ENCODE results near the gene TUBGCP3.

Gene TUBGCP3

GRCh38 chr13:112452380-112453206 lies 135.4 kb downstream of the TUBGCP3 start:
- Mint-ChIP-seq H3K27ac (no peak overlapping the region), H3K4me3 (no peak overlapping the region), H3K9me3 (peaks cover 2% of the 10 kb centered on the region), H3K36me3 (no peaks in the 10 kb centered on the region), H3K4me1 (no peaks in the 10 kb centered on the region)
- ATAC-seq (no peak), DNase-seq (ENCODE audit: low spot score in 2 of 2) (peak in 1 of 2 donors; percentile 35)

- no peak for ATAC-seq
- Mint-ChIP-seq H3K9me3 (peaks cover 2% of the 10 kb centered on the region), H3K27ac (no peak overlapping the region), H3K36me3 (no peaks in the 10 kb centered on the region), H3K4me1 (peaks cover 5% of the 10 kb centered on the region), H3K4me3 (no peak overlapping the region)
- DNase-seq (ENCODE audit: low spot score in 2 of 2), result peak in 1 of 2 donors; percentile 8
Observed at GRCh38 chr13:112451512-112452379, 136.2 kb downstream of the TUBGCP3 start.

GRCh38 chr13:112450904-112451240 lies 137.1 kb downstream of the TUBGCP3 start:
- DNase-seq (ENCODE audit: low spot score in 2 of 2), result no peak
- Mint-ChIP-seq H3K36me3 (no peaks in the 10 kb centered on the region), H3K4me1 (peaks cover 5% of the 10 kb centered on the region)

GRCh38 chr13:112450118-112450903 lies 137.6 kb downstream of the TUBGCP3 start:
- DNase-seq (ENCODE audit: low spot score in 2 of 2) (peak in 1 of 2 donors; percentile 8), ATAC-seq (no peak)
- Mint-ChIP-seq H3K4me3 (no peak overlapping the region), H3K36me3 (no peaks in the 10 kb centered on the region), H3K9me3 (no peaks in the 10 kb centered on the region), H3K4me1 (peaks cover 5% of the 10 kb centered on the region), H3K27ac (no peak overlapping the region)

More at GRCh38 chr13:112450904-112451240, 137.1 kb downstream of the TUBGCP3 start:
- Mint-ChIP-seq H3K9me3 (no peaks in the 10 kb centered on the region), H3K27ac (no peak overlapping the region), H3K4me3 (no peak overlapping the region)
- ATAC-seq, result no peak

- no peak overlapping the region for H3K4me3 Mint-ChIP-seq
- no peak for DNase-seq (ENCODE audit: low spot score in 2 of 2)
- H3K4me1 Mint-ChIP-seq, result peaks cover 5% of the 10 kb centered on the region
- no peaks in the 10 kb centered on the region for H3K9me3 Mint-ChIP-seq
- H3K36me3 Mint-ChIP-seq, result no peaks in the 10 kb centered on the region
- H3K27ac Mint-ChIP-seq, result no peak overlapping the region
- ATAC-seq, result no peak
Observed at GRCh38 chr13:112449545-112449930, 138.4 kb downstream of the TUBGCP3 start.

- Mint-ChIP-seq H3K27ac (no peak overlapping the region), H3K9me3 (no peaks in the 10 kb centered on the region), H3K4me3 (no peak overlapping the region), H3K36me3 (no peaks in the 10 kb centered on the region), H3K4me1 (peaks cover 5% of the 10 kb centered on the region)
- ATAC-seq (no peak), DNase-seq (ENCODE audit: low spot score in 2 of 2) (peak in 1 of 2 donors; percentile 29)
Observed at GRCh38 chr13:112448621-112449544, 139.1 kb downstream of the TUBGCP3 start.

- H3K4me1 Mint-ChIP-seq, result peaks cover 14% of the 10 kb centered on the region
- no peaks in the 10 kb centered on the region for H3K36me3 Mint-ChIP-seq
- ATAC-seq (no peak), DNase-seq (ENCODE audit: low spot score in 2 of 2) (peak in 1 of 2 donors; percentile 22)
- no peak overlapping the region for H3K4me3 Mint-ChIP-seq
- no peak overlapping the region for H3K27ac Mint-ChIP-seq
- H3K9me3 Mint-ChIP-seq, result no peaks in the 10 kb centered on the region
Observed at GRCh38 chr13:112447761-112448603, 140.0 kb downstream of the TUBGCP3 start.

GRCh38 chr13:112447306-112447705 lies 140.6 kb downstream of the TUBGCP3 start:
- H3K4me3 Mint-ChIP-seq, result no peak overlapping the region
- no peaks in the 10 kb centered on the region for H3K36me3 Mint-ChIP-seq
- no peak overlapping the region for H3K27ac Mint-ChIP-seq
- H3K4me1 Mint-ChIP-seq, result peaks cover 14% of the 10 kb centered on the region
- DNase-seq (ENCODE audit: low spot score in 2 of 2) (peak in 1 of 2 donors; percentile 26), ATAC-seq (no peak)
- no peaks in the 10 kb centered on the region for H3K9me3 Mint-ChIP-seq

- ATAC-seq (no peak), DNase-seq (ENCODE audit: low spot score in 2 of 2) (peak in 1 of 2 donors; percentile 23)
- peaks cover 14% of the 10 kb centered on the region for H3K4me1 Mint-ChIP-seq
- H3K9me3 Mint-ChIP-seq, result no peaks in the 10 kb centered on the region
- H3K4me3 Mint-ChIP-seq, result no peak overlapping the region
- no peaks in the 10 kb centered on the region for H3K36me3 Mint-ChIP-seq
- no peak overlapping the region for H3K27ac Mint-ChIP-seq
Observed at GRCh38 chr13:112446867-112447266, 141.1 kb downstream of the TUBGCP3 start.

GRCh38 chr13:112446347-112446861 lies 141.5 kb downstream of the TUBGCP3 start:
- Mint-ChIP-seq H3K9me3 (no peaks in the 10 kb centered on the region), H3K4me3 (no peak overlapping the region), H3K27ac (no peak overlapping the region), H3K36me3 (no peaks in the 10 kb centered on the region), H3K4me1 (peaks cover 14% of the 10 kb centered on the region)
- DNase-seq (ENCODE audit: low spot score in 2 of 2) (peak in 1 of 2 donors; percentile 26), ATAC-seq (no peak)

GRCh38 chr13:112445411-112446271 lies 142.3 kb downstream of the TUBGCP3 start:
- no peak overlapping the region for H3K4me3 Mint-ChIP-seq
- DNase-seq (ENCODE audit: low spot score in 2 of 2), result peak in 1 of 2 donors; percentile 44
- no peak overlapping the region for H3K27ac Mint-ChIP-seq
- peaks cover 14% of the 10 kb centered on the region for H3K4me1 Mint-ChIP-seq
- no peaks in the 10 kb centered on the region for H3K9me3 Mint-ChIP-seq
- no peak for ATAC-seq
- no peaks in the 10 kb centered on the region for H3K36me3 Mint-ChIP-seq

GRCh38 chr13:112444416-112445399 lies 143.2 kb downstream of the TUBGCP3 start:
- H3K36me3 Mint-ChIP-seq, result no peaks in the 10 kb centered on the region
- H3K27ac Mint-ChIP-seq, result no peak overlapping the region
- H3K4me3 Mint-ChIP-seq, result no peak overlapping the region
- ATAC-seq, result no peak
- no peaks in the 10 kb centered on the region for H3K9me3 Mint-ChIP-seq
- H3K4me1 Mint-ChIP-seq, result peaks cover 14% of the 10 kb centered on the region
- peak in 1 of 2 donors; percentile 42 for DNase-seq (ENCODE audit: low spot score in 2 of 2)

All from stimulated activated effector memory CD8-positive, alpha-beta T cell treated with anti-CD3 and anti-CD28 coated beads, Interleukin-12 subunit alpha, Interleukin-12 subunit beta, amount 100 ng/mL, for 72 hours (primary cell).